SK-N-SH treated with all-trans-retinoic acid at 6 μM for 48 hours (cell line): Measurements from ENCODE around the gene SFTPA2.
"Not testable (repeated sequence)": the region's sequence is repeated elsewhere in the genome, so short reads cannot be mapped to it uniquely, and the experiment has no call there.

Experiments used
- ATAC-seq: fragments of 200-7000 bp; cut with Tn5 transposase; 3 replicates; pipeline ENCODE4 v1.9.1; 2020; ENCODE audit warnings: mild to moderate bottlenecking, moderate library complexity
- ARNTL ChIP-seq: fragments of 450-650 bp; formaldehyde crosslinking; IDR thresholded peaks from 2 replicates; pipeline ENCODE4 v1.5.0; 2020; ENCODE audit warnings: low read depth, mild to moderate bottlenecking, moderate library complexity, borderline replicate concordance
- BACH2 ChIP-seq: fragments of 250-450 bp; sonication (Bioruptor Pico); IDR thresholded peaks from 2 replicates; pipeline ENCODE4 v1.9.0; 2021; ENCODE audit warnings: mild to moderate bottlenecking, borderline replicate concordance
- CSDC2 ChIP-seq: fragments of 250-450 bp; sonication (Bioruptor Pico); IDR thresholded peaks from 2 replicates; pipeline ENCODE4 v1.5.0; 2020; ENCODE audit warnings: mild to moderate bottlenecking, moderate library complexity
- ESRRG ChIP-seq: fragments of 250-450 bp; sonication (Bioruptor Pico); IDR thresholded peaks from 2 replicates; pipeline ENCODE4 v1.6.1; 2021; ENCODE audit warnings: mild to moderate bottlenecking
- GLIS3 ChIP-seq: fragments of 250-450 bp; sonication (Bioruptor Pico); IDR thresholded peaks from 2 replicates; pipeline ENCODE4 v1.5.0; 2020; ENCODE audit warnings: mild to moderate bottlenecking, moderate library complexity
- ISL1 ChIP-seq: fragments of 250-450 bp; sonication (Bioruptor Pico); IDR thresholded peaks from 2 replicates; pipeline ENCODE4 v2.1.2; 2022; ENCODE audit warnings: mild to moderate bottlenecking, moderate library complexity
- OSR1 ChIP-seq: fragments of 250-450 bp; sonication (Bioruptor Pico); IDR thresholded peaks from 2 replicates; pipeline ENCODE4 v1.8.0; 2022; ENCODE audit warnings: moderate library complexity, mild to moderate bottlenecking, inconsistent platforms
- PATZ1 ChIP-seq: fragments of 250-450 bp; sonication (Bioruptor Pico); IDR thresholded peaks from 2 replicates; pipeline ENCODE4 v1.8.0; 2020; ENCODE audit warnings: mild to moderate bottlenecking, moderate library complexity, borderline replicate concordance
- POU6F1 ChIP-seq: fragments of 250-450 bp; sonication (Bioruptor Pico); IDR thresholded peaks from 2 replicates; pipeline ENCODE4 v1.8.0; 2021; ENCODE audit warnings: low read depth, mild to moderate bottlenecking, moderate library complexity, borderline replicate concordance
- RARB ChIP-seq: fragments of 250-450 bp; sonication (Bioruptor Pico); IDR thresholded peaks from 2 replicates; pipeline ENCODE4 v1.8.0; 2021; ENCODE audit warnings: mild to moderate bottlenecking, moderate library complexity
- SNAI2 ChIP-seq: fragments of 250-450 bp; sonication (Bioruptor Pico); IDR thresholded peaks from 2 replicates; pipeline ENCODE4 v1.5.0; 2020; ENCODE audit warnings: mild to moderate bottlenecking, moderate library complexity
- TCF4 ChIP-seq: fragments of 250-450 bp; sonication (Bioruptor Pico); IDR thresholded peaks from 2 replicates; pipeline ENCODE4 v1.8.0; 2021; ENCODE audit warnings: mild to moderate bottlenecking, moderate library complexity, borderline replicate concordance
- TOX ChIP-seq: fragments of 250-450 bp; sonication (Bioruptor Pico); IDR thresholded peaks from 2 replicates; pipeline ENCODE4 v1.8.0; 2021; ENCODE audit warnings: mild to moderate bottlenecking, moderate library complexity, borderline replicate concordance
- ZC3H10 ChIP-seq: fragments of 250-450 bp; sonication (Bioruptor Pico); IDR thresholded peaks from 2 replicates; pipeline ENCODE4 v1.5.1; 2021; ENCODE audit warnings: mild to moderate bottlenecking, moderate library complexity
- ZFP30 ChIP-seq: fragments of 450-650 bp; formaldehyde crosslinking; IDR thresholded peaks from 2 replicates; pipeline ENCODE4 v1.5.0; 2022; ENCODE audit warnings: mild to moderate bottlenecking, moderate library complexity
- ZNF565 ChIP-seq: fragments of 450-650 bp; formaldehyde crosslinking; conservative IDR thresholded peaks from 2 replicates; pipeline ENCODE4 v1.5.0; 2020; ENCODE audit warnings: low read depth, mild to moderate bottlenecking, moderate library complexity
- ZNF70 ChIP-seq: fragments of 450-650 bp; formaldehyde crosslinking; IDR thresholded peaks from 2 replicates; pipeline ENCODE4 v1.5.0; 2020; ENCODE audit warnings: mild to moderate bottlenecking, moderate library complexity
- ZNF8 ChIP-seq: fragments of 450-650 bp; formaldehyde crosslinking; IDR thresholded peaks from 2 replicates; pipeline ENCODE4 v1.5.0; 2020; ENCODE audit warnings: mild to moderate bottlenecking, moderate library complexity
- TF ChIP-seq, protein P1 (sequence below): fragments of 250-450 bp; sonication (Bioruptor Pico); IDR thresholded peaks from 2 replicates; pipeline ENCODE4 v1.5.1; 2020; ENCODE audit warnings: low read depth, mild to moderate bottlenecking, moderate library complexity
- TF ChIP-seq, protein P2 (sequence below): fragments of 250-450 bp; sonication (Bioruptor Pico); IDR thresholded peaks from 2 replicates; pipeline ENCODE4 v1.5.0; 2020; ENCODE audit warnings: mild to moderate bottlenecking, moderate library complexity
- TF ChIP-seq, protein P3 (sequence below): fragments of 250-450 bp; sonication (Bioruptor Pico); IDR thresholded peaks from 2 replicates; pipeline ENCODE4 v1.5.1; 2021; ENCODE audit warnings: mild to moderate bottlenecking, moderate library complexity

The SFTPA2 gene

GRCh38 chr10:79605308-79605707 lies 45.1 kb upstream of the SFTPA2 start:
- ATAC-seq: no peak

GRCh38 chr10:79604294-79604693 lies 44.1 kb upstream of the SFTPA2 start:
- ATAC-seq: no peak

More at GRCh38 chr10:79605308-79605707, 45.1 kb upstream of the SFTPA2 start:
- TF ChIP-seq CSDC2: no peak
- no peak for TF ChIP-seq ZC3H10
- no peak for TF ChIP-seq ZFP30
- TF ChIP-seq PATZ1: no peak
- no peak for TF ChIP-seq RARB (CRISPR knock-in tag)
- TF ChIP-seq ISL1 (CRISPR knock-in tag): no peak
- no peak for TF ChIP-seq BACH2 (CRISPR knock-in tag)
- TF ChIP-seq, protein P1, sequence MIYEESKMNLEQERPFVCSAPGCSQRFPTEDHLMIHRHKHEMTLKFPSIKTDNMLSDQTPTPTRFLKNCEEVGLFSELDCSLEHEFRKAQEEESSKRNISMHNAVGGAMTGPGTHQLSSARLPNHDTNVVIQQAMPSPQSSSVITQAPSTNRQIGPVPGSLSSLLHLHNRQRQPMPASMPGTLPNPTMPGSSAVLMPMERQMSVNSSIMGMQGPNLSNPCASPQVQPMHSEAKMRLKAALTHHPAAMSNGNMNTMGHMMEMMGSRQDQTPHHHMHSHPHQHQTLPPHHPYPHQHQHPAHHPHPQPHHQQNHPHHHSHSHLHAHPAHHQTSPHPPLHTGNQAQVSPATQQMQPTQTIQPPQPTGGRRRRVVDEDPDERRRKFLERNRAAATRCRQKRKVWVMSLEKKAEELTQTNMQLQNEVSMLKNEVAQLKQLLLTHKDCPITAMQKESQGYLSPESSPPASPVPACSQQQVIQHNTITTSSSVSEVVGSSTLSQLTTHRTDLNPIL (CRISPR knock-in tag): no peak
- no peak for TF ChIP-seq ZNF70 (CRISPR knock-in tag)
- TF ChIP-seq, protein P2, sequence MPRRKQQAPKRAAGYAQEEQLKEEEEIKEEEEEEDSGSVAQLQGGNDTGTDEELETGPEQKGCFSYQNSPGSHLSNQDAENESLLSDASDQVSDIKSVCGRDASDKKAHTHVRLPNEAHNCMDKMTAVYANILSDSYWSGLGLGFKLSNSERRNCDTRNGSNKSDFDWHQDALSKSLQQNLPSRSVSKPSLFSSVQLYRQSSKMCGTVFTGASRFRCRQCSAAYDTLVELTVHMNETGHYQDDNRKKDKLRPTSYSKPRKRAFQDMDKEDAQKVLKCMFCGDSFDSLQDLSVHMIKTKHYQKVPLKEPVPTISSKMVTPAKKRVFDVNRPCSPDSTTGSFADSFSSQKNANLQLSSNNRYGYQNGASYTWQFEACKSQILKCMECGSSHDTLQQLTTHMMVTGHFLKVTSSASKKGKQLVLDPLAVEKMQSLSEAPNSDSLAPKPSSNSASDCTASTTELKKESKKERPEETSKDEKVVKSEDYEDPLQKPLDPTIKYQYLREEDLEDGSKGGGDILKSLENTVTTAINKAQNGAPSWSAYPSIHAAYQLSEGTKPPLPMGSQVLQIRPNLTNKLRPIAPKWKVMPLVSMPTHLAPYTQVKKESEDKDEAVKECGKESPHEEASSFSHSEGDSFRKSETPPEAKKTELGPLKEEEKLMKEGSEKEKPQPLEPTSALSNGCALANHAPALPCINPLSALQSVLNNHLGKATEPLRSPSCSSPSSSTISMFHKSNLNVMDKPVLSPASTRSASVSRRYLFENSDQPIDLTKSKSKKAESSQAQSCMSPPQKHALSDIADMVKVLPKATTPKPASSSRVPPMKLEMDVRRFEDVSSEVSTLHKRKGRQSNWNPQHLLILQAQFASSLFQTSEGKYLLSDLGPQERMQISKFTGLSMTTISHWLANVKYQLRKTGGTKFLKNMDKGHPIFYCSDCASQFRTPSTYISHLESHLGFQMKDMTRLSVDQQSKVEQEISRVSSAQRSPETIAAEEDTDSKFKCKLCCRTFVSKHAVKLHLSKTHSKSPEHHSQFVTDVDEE (CRISPR knock-in tag): no peak
- no peak for TF ChIP-seq TCF4
- TF ChIP-seq ZNF8 (CRISPR knock-in tag): no peak
- TF ChIP-seq, protein P3, sequence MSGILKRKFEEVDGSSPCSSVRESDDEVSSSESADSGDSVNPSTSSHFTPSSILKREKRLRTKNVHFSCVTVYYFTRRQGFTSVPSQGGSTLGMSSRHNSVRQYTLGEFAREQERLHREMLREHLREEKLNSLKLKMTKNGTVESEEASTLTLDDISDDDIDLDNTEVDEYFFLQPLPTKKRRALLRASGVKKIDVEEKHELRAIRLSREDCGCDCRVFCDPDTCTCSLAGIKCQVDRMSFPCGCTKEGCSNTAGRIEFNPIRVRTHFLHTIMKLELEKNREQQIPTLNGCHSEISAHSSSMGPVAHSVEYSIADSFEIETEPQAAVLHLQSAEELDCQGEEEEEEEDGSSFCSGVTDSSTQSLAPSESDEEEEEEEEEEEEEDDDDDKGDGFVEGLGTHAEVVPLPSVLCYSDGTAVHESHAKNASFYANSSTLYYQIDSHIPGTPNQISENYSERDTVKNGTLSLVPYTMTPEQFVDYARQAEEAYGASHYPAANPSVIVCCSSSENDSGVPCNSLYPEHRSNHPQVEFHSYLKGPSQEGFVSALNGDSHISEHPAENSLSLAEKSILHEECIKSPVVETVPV (CRISPR knock-in tag): no peak
- TF ChIP-seq, all 23 proteins: peak for 0

GRCh38 chr10:79602953-79603352 lies 42.7 kb upstream of the SFTPA2 start:
- ATAC-seq: no peak
- TF ChIP-seq GLIS3 (CRISPR knock-in tag) (no peak), ISL1 (CRISPR knock-in tag) (no peak)
- TF ChIP-seq, all 23 proteins: peak for 0

More at GRCh38 chr10:79604294-79604693, 44.1 kb upstream of the SFTPA2 start:
- no peak for TF ChIP-seq ZNF70 (CRISPR knock-in tag)

GRCh38 chr10:79601939-79602338 lies 41.7 kb upstream of the SFTPA2 start:
- no peak for ATAC-seq
- TF ChIP-seq SNAI2 (no peak), RARB (CRISPR knock-in tag) (no peak), BACH2 (CRISPR knock-in tag) (no peak), ZC3H10 (no peak)

DNA sequence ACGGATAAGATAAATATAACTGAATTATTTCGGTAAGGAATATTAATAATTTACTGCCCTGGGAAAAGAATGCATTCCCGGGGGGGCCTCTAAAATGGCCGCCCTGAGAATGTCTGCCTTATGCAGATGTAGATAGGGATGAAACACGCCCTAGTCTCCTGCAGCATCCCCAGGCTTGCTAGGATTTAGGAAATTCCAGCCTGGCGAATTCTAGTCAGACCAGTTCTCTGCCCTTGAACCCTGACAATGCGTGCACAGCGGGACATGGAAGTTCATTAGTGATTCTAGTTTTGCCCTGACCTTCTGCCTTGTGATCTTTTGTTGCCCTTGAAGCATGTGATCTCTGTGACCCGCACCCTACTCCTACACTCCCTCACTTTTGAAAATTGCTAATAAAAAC lies 39.4 kb upstream of the SFTPA2 start:
- not testable (repeated sequence) for ATAC-seq

GRCh38 chr10:79595510-79595909 lies 35.3 kb upstream of the SFTPA2 start:
- no peak for ATAC-seq
- TF ChIP-seq PATZ1: no peak
- TF ChIP-seq OSR1: no peak
- TF ChIP-seq ZNF8 (CRISPR knock-in tag): no peak
- TF ChIP-seq, protein P1 (CRISPR knock-in tag): no peak
- TF ChIP-seq GLIS3 (CRISPR knock-in tag): no peak
- TF ChIP-seq ARNTL (CRISPR knock-in tag): no peak
- TF ChIP-seq TCF4: no peak
- no peak for TF ChIP-seq ISL1 (CRISPR knock-in tag)
- TF ChIP-seq TOX (CRISPR knock-in tag): no peak
- TF ChIP-seq ESRRG (CRISPR knock-in tag): no peak
- TF ChIP-seq POU6F1 (CRISPR knock-in tag): no peak
- TF ChIP-seq ZNF565 (CRISPR knock-in tag): no peak
